Activated T-helper 9 cell treated with anti-CD3 and anti-CD28 coated beads, Interleukin-2, amount 50 U/mL, for 16 hours (primary cell): ENCODE data around the gene SLX9.

Source experiments
- DNase-seq: peaks from one replicate; pipeline ENCODE4 v3.0.0-alpha.2; 2020; ENCODE audit warnings: low read depth

Gene SLX9

DNA sequence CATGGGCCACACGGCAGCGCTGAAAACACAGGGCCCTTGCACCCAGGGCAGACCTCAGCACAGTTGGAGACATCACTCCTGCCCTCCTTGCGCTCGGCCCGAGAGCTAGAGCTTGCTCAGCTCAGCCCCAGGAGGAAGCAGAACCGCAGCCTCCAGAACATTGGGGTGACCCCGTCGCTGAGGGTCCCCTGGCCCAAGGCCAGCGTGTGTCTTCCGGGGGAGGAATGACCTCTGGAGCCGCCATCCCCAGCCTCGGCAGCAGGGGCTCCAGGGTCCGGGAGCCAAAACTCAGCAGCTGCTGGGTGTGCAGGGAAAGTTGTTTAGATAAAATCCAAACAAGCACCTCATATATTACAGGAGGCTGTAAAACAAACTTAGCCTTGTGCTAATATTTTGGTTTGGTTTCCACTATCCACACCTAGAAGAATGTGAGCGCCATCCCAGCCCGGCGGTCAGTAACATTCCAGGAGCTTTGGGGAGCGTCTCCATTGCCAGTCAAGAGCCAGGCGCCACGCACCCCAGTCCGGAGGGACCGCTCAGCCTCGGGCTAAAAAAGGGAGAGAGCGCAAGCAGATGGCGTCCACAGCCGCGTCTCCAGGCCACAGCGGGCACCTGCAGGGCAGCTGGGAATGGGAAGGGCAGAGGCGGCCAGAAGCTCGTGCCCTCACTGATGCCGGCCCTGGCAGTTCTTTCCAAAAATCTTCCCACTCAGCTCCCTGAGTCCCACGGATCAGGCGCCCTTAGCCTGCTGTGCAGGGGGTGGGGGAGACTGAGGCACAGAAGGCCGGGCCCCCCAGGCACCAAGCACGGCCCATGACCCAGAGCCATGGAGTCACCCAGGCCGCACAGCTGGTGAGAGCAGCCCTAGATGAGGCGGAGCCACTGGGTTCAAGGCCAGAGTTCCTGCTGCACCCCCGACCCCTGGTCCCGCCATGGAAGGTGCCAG is 52.0 kb downstream of the SLX9 start:
- no peak for DNase-seq

DNA sequence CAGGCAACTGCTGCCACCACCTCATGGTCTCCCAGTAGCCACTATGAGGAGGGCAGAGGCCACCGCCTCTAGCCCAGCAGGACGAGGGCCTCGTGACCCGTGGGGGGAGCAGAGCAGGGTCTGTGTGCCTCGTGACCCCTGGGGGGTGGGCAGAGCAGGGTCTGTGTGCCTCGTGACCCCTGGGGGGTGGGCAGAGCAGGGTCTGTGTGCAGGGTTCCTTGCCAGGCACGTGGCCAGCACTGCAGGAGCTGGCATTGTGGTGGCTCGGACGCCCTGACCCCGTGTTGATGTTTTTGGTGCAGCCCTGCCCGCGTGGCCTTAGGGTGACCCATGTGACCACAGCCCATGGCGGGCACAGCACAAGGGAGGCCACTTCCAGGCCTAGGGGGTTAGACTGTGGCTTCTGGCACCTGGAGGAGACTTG is 52.8 kb downstream of the SLX9 start:
- no peak for DNase-seq

DNA sequence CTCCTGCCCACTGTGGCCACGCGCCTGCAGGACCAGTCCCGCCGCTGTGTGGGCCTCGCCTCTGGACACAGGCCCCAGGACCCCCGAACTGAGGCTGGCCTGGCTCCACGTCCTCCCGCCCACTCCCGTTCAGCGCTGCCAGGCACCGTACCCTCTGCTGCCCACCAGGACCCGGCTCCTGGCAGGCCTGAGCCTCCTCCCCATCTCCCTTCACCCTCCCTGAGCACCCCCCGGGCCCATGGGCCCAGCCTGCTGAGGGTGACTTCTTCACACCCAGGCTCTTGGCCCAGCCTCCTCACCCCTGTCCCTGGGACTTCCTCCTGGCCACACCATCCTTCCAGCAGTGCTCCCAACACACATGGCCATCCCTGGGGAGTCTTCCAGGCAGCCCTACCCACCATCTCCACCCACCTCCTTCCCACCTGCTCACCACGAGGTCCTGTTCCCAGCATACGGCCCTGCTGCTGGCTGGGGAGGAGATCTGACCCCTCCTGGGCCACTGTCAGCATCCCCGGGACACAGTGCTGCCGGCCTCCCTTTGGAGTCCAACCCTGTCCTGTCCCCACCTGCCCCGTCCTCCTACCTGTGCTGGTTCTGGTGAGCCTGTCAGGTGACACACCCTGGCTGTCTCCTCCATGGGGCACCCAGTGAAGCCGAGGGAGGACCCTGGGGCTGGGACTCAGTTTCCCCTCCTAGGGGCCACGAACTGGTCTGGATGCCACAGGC is 53.7 kb downstream of the SLX9 start:
- DNase-seq, result no peak

DNA sequence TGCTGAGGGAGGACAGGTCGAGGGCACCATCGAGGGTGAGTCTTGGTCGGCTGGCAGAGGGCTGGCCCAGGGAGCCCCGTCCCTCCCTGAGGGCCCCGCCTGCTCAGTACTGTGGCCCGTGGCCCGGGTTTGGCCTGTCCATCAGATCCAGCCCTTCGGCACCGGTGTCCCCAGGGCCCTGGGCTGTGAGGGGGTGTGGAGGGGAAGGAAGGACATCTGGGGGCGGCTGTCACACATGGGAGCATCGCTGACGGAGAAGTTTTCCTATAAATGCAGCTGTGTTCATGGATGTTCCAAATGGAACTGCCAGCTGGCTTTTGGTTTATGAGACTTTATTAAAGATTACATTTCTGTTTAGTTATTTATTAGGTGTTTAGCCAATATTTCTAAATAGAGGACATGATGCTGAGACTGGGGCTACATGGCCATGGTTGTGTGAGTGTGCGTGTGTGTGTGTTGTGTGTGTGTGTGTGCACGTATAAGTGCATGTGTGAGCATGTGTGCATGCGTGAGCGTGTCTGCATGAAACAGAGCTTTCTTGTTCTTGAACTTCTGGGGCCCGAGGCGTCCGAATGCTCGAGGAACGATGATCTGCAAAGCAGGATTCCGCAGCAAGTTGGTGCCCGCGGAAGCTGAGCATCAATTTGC is 54.3 kb downstream of the SLX9 start:
- no peak for DNase-seq

DNA sequence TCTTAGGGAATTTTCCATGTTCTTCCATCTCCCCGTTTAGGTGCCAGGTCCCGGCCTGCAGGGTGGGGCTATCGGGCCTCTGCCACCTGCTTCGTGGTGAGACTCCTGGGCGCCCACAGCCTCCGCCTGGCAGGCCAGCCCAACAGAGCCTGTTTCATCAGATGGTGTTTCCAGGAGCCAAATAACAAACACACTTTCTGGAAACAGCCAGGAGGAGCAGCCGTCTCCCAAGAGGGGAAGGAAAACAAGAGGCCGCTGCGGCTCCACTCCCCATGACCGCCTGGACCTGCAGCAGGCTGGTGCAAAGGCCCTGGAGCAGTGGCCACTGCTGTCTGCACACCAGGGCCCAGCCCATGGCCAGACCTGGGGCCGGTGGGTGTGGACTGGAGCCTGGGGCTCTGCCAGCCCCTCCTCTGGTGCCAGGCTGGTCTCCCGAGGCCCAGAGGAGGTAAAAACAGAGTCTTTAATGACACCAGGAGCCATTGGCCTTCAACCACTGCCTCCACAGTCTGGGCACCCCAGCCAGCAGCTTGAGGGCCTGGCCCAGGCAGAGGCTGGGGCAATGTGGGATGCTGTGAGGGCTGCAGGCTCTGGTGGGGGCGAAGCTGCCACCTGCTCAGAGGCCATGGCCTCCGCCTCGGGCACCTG is 55.0 kb downstream of the SLX9 start:
- DNase-seq, result no peak

DNA sequence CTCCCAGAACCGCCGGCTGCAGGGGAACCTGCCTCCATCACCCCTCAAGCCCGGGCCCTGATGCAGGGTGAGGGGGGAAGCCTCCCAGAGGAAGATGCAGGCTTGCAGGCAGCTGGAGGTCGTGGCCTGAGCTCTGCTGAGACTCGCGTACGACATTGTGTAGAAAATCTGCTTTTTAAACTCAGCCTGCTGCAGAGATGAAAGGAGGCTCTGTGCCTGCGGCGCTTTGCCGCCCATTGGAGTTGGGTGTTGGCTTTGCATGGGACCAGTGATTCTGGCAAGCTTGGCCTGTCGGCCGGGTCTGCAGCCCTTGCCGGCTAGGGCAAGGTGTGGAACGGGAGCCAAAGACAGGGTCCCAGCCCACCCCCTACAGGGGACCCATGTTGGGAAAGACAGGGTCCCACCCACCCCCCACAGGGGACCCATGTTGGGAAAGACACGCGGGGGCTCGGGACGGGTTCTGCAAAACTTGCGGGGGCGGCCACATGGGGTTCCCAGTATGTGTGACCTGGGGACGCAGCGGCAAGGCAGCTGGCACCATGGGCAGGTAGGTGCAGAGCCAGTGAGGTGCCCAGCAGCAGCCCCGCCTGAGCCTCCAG is 55.6 kb downstream of the SLX9 start:
- DNase-seq, result no peak

DNA sequence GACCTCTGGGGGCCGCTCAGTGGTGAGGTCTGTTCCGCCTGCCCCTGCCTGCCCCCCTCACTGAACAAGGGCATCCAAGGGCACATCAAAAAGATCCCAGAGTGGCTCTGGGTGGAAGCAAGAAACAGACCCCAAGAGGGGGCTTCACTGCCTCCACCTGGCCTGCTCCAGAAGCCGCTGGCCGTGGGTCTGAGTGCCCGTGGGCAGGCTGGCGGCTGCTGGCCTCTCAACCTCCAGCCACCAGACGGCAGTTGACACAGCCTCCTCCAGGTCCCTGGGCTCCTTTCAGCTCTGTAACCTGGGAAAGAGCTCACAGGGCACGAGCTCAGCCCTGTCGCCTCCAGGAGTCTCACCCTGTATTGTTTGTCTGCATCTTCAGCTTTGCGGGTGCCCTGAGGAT is 56.3 kb downstream of the SLX9 start:
- no peak for DNase-seq

DNA sequence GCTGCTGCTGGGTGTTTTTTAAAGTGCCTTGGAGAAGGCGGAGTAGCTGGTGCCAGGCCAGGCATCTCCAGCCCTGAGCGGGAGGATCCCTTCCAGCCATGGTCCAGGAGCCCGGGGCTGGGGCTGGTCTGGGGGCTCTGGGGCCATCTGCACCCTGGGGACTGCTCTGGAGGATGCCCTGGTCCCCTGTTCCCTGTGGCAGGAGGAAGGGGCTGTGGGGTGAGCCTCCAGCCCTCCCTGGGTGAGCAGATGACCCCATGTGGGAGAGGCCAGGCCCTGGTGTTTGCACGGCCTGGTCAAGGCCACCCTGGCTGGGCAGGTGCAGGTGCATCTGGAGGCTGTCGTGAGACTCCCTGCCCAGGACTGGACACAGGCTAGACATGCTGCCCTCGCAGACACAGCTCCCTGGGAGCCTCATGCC is 56.7 kb downstream of the SLX9 start:
- no peak for DNase-seq

DNA sequence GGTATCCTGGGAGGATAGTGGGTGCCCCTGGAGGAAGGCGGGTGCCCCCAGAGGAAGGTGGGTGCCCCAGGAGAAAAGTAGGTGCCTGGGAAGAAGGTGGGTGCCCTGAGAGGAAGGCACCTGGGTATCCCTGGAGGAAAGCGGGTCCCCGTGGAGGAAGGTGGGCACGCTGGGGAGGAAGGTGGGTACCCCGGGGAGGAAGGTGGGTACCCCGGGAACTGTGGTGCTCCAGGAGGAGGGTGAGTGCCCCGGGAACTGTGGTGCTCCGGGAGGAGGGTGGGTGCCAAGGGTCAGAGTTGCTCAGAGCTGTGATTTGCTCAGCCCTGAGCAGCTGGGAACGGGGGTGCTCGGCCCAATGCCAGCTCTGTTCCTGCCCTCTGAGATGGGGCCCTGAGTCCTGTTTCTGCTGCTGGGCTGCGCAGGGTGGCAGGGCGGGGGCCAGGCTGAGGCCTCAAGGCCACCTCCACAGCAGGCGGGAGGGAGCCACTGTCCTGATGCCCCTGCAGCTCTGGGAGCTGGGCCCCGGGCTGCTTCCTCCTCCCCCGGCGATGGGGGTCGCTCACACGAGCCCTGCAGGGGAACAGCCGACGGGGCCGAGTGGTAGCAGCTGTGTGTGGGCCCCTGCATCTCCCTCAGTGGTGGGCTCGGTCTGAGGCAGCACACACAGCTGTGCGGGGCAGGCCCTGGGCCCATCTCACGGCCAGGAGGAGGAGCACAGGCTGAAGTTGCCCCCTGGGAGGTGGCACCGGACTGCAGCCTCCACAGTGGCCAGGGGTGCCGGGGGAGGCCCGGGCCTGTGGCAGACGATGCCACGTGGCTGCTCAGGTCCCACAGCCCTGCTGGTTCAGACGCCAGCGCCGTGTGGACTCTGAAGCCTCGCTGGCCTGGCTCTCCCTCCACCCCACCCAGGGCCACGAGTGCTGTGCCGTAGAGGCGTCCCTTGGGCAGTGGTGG is 57.4 kb downstream of the SLX9 start:
- no peak for DNase-seq

DNA sequence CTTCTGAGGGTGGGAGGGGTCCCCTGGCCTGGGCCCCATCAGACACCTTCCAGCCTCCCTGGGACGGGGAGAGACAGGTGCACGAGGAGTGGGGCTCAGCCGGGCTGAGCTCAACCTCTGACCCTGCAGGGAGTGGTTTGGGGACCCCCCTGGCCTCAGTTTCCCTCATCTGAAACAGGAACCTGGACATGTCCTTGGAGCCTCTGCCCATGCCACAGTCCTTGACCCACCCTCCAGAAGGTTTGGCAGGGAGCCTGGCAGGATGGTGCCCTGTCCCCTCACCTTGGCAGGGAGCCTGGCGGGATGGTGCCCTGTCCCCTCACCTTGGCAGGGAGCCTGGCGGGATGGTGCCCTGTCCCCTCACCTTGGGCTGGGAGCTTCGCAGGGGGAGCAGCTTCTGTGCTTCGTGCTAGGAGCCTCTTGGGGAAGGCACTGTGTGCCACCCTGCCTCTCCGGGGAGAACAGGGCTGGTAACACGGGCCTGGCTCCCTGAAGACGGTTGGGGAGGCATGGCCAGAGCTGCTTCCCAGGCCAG is 58.3 kb downstream of the SLX9 start:
- DNase-seq, result no peak

DNA sequence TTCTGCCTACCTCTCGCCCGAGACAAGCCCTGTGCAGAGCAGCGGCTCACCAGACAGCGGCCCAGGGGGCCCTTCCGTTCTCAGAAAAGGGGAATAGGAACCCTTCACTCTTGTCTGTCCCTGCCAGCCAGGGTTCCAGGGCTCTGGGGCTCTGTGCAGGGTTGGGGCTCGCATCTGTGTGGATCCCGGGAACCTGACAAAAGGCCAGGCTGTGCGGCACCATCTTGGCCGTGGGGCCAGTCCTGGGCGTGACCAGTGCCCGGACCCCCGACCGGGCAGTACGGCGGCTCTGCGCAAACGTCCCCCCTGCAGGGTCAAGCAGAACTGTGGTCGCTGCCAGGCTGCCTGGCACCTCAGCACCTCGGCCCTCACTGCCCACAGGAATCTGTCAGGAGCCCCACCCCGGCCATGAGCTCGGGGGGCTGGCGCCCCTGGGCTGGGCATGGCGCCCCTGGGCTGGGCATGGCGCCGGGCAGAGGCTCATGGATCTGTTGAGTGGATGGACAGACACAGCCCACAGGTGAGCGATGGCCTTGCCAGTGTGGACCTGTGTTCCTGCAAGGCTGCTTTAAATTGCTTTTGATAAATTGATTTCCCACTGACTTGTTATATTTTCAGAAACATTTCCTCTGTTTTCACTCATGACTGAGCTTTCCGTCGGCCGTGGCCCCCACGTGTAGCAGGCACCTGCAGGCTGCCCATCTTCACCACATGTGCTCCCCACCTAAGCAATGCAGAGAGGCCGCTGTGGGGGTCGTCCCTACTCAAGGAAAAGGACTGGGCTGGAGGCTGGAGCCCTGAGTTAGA is 59.0 kb downstream of the SLX9 start:
- DNase-seq, result no peak

DNA sequence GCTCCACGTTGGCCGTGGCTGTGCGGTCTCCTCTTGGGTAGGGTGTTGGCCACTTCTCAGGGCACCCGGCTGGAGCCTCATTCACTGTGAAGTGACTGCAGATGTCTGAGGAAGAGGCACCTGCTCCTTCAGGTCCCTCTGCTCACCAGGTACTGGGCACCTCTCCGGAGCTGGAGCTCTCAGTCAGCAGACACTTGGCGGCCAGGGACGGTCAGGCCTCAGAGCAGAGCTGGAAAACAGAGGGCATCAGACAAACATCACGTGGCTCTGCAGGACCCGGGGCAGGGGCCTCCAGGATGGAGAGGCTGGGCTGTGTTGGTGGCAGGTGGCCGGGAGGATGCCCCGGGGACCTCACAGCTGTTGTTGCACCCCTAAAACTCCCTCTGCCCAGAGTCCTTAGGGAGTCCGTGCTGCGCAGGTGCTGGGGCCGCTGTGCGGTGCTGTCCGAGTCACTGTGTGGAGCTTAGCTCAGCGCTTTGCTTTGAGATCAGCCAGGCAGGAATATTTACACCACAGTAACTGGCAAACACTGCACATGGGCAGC is 59.7 kb downstream of the SLX9 start:
- DNase-seq, result no peak

DNA sequence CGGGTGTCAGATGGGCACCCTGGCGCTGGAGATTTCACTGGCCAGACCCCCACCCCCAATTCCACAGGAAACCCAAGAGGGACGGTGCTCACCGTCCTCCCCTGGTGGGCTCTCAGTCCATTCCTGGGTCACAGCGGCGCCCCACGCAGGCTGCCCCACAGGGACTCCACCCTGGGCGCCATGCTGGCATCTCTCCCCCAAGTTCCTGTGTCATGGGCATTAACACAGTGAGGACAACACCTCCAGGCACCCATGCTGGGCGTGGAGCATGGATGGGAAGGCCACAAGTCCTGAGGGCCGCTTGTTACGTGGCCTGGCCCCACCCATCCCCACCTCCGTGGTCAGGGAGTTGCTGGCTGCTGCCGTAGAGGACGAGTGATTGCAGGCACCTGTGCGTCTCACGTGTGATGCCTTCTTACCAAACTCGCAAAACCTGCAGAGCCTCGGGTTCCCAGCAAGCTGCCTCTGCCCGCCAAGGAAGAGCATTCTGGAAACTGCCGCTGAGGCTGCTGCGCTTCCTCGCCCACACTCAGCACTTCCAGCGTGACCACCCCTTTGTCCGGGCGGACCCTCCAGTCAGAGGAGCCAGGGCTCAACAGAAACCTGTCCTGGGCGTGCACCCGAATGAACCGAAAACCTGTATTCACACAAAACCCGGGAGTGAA is 60.3 kb downstream of the SLX9 start:
- DNase-seq, result no peak

DNA sequence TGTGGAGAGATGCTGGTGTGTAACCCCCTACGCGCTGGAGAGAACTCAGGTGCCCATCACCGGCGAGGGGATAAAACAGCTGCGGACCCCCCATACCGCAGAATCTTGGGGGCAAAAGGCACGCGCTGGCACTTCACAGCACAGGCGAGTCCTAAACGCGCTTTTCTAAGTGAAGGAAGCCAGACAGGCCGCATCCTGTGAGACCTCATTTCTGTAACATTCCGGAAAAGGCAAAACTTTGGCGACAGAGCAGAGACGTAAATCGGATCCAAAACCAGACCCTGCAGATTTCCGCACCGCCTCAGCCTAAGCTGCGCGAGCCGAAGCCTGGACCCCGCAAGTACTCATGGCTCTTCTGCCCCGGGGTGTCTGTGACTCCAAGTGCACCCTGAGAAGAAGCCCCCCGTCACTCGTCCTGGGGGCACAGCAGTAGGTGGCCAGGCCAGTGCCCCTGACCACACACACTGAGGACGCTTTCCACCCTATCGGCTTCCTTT is 60.9 kb downstream of the SLX9 start:
- DNase-seq, result no peak

DNA sequence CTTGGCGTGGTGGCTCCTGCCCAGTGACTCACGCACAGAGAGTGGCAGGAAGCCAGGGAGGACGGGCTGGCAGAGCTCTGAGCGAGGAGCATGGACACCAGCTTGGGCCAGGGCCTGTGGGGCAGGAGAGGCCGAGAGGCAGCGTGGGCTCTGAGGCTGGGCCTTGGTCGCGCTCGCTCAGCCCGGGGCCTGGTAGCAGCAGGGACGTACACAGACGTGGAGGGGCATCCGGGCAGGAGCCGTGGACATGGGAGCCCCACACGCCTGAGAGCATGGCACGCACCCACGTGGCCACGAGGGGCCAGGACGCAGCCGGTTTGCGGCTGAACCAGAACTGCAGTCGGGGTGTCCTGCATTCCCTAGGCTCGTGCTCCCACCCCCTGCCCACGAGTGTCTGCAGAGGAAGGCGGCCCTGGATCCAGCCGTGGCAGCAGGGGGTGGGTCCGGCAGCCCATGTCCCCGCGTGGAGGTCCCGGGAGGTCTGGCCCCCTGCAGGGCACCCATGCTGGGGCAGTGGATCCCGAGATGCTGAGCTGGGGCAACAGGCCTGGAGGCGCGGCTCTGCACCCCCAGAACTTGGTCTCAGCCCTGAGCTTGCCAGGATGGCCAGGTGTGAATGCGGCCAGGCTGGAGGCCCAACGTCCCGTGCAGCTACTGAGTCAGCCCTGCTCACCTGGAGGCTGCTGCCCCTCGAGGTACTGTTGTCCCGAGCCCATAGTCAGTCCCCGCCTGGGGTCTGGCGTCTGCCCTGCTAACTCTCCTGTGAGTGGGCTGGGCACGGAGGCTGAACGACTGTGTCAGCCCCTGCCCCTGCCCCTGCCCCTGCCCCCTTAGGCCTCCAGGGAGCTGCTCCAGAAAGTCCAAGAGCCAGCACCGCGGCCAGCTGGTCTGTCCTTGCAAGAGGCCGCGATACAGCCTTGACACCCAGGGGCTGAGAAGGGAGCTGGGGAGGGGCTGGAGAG is 61.6 kb downstream of the SLX9 start:
- no peak for DNase-seq

DNA sequence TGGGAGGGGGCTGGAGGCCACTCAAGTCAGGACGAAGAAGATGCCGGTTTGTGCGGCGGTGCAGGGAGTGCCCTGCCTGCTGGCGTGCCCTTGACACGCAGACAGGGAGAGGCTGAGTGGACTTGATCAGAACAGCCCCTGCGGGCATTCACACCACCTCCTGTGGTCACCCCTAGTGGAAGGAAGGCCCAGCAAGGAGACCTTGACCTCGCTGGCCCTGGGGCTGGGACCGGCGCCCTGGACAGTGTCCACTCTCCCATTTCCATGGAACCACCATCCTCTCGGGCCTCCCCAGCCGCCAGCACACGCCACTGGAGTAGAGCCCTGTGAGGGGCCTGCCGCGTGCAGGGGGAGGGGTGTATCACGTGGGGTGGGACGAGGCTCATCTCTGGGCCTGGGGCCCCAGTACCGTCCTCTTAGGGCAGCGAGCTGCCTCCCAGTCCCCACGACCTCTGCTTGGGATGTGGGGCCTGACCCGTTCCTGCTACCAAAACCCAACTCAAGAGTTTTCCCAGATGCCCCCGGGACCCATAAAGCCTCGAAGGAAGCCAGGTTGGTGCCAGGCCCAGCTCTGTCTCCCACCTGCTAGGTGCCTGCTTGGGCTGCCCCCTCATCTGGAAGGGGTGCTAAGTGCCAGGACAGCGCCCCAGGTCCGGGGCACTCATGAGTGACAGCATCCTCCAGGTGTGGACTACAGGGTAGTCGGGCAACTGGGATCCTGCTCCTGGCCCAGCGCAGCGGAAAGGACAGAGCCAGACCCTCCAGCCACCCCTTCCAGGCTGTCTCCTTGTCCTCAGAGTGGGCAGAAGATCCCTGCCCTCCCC is 62.8 kb downstream of the SLX9 start:
- no peak for DNase-seq
